T-helper 1 cell treated with Interleukin-12 subunit alpha and Interleukin-12 subunit beta and Interleukin-4 antibody, amounts not matched to agents 30 ng/mL and 1 ng/mL, for 36 hours (primary cell): ENCODE data around the gene FBXO33. TPM values are rescaled to one million over a fixed set of nuclear protein-coding genes. Genes with fewer than 3 reads are reported as not detected.
"Not testable (repeated sequence)": the region's sequence is repeated elsewhere in the genome, so short reads cannot be mapped to it uniquely, and the experiment has no call there.

Experiments used
- intact Hi-C: fragments of 100-400 bp; cut with micrococcal nuclease; formaldehyde crosslinking; loops from one replicate; pipeline ENCODE4 v1.15.1; 2024
- total RNA-seq: library from RNA; stranded (reverse); gene quantifications from 2 replicates; pipeline ENCODE4 v1.2.3, GENCODE V29; 2022

FBXO33 gene
- total RNA-seq, 1 donor from 2014 or later, result 14.6 TPM

- intact Hi-C loops, result no loop called here
These were observed 57.4 kb downstream of the FBXO33 start for GRCh38 chr14:39374851-39375250.

- intact Hi-C loops, result no loop called here
These were observed 59.6 kb downstream of the FBXO33 start for GRCh38 chr14:39372656-39373055.

- intact Hi-C loops, result no loop called here
These were observed 61.8 kb downstream of the FBXO33 start for GRCh38 chr14:39370415-39370814.

GRCh38 chr14:39369029-39369428 lies 63.2 kb downstream of the FBXO33 start:
- intact Hi-C loops, result loop anchor here (2.0 to 5.0 kb wide), 2 partner anchors 63 to 254 kb away; partner anchors contain the start of genes FBXO33 and GEMIN2

- intact Hi-C loops, result loop anchor here (1.0 to 5.0 kb wide), 5 partner anchors 64 to 261 kb away; partner anchors contain the start of genes FBXO33, GEMIN2 and TRAPPC6B
These were observed 63.8 kb downstream of the FBXO33 start for GRCh38 chr14:39368261-39368959.

GRCh38 chr14:39367387-39367751 lies 64.9 kb downstream of the FBXO33 start:
- intact Hi-C loops, result loop anchor here (5.0 kb wide), 1 partner anchor 65 kb away; the partner anchor contains the start of gene FBXO33

- intact Hi-C loops, result loop anchor here (5.0 kb wide), 1 partner anchor 66 kb away; the partner anchor contains the start of gene FBXO33
These were observed 65.5 kb downstream of the FBXO33 start for GRCh38 chr14:39366460-39367386.

- intact Hi-C loops, result loop anchor here (5.0 kb wide), 1 partner anchor 67 kb away; the partner anchor contains the start of gene FBXO33
These were observed 66.9 kb downstream of the FBXO33 start for GRCh38 chr14:39365354-39365753.

GRCh38 chr14:39364509-39364908 lies 67.7 kb downstream of the FBXO33 start:
- intact Hi-C loops, result no loop called here

- intact Hi-C loops, result not testable (repeated sequence)
These were observed 70.7 kb downstream of the FBXO33 start for GRCh38 chr14:39361556-39361955.

- intact Hi-C loops, result no loop called here
These were observed 71.9 kb downstream of the FBXO33 start for GRCh38 chr14:39360316-39360715.

- intact Hi-C loops, result not testable (repeated sequence)
These were observed 73.2 kb downstream of the FBXO33 start for GRCh38 chr14:39359069-39359468.

- intact Hi-C loops, result no loop called here
These were observed 80.5 kb downstream of the FBXO33 start for GRCh38 chr14:39351708-39352107.

GRCh38 chr14:39350866-39351265 lies 81.4 kb downstream of the FBXO33 start:
- intact Hi-C loops, result no loop called here

Other genes with a start within 250 kb of the FBXO33 start
- gene MIA2, start 198.5 kb downstream of the FBXO33 start, total RNA-seq, result 31.2 and 33.4 TPM in 2 replicates